Erythroblast (primary cell): ENCODE measurements around the gene C10orf53.

Experiments
- GATA1 ChIP-seq: IDR thresholded peaks from 2 replicates; pipeline ENCODE4 v1.6.1; 2011; ENCODE audit warnings: low read depth, mild to moderate bottlenecking, control low read depth, low read length, moderate library complexity
- POLR2A ChIP-seq: IDR thresholded peaks from 2 replicates; pipeline ENCODE4 v1.6.1; 2011; ENCODE audit warnings: mild to moderate bottlenecking, low read length

DNA sequence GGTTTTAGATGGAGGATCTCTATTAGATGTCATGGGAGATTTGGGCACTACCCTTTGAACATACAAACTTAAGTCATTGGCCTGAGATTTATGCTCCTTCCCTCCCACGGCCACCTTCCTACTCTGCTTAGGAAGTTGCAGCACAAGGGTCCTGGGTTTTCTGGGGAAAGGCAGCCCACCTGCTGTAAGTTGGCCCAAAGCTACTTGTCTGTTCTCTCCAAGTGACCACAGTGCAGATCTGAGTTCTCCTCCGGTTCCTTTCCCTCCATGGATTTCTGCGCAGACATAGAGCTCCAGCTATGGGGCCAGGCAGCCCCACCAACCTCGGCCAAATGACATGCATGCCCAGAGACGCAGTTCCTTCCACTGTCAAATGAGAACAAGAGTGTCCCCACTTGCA, 12.8 kb upstream of the C10orf53 start:
- no peak for TF ChIP-seq POLR2A
- no peak for TF ChIP-seq GATA1
